B cell (primary cell): ENCODE results near the gene PSAP. TPM values are rescaled to one million over a fixed set of nuclear protein-coding genes. Genes with fewer than 3 reads are reported as not detected.

Source experiments
- ATAC-seq: fragments of 200-7000 bp; cut with Tn5 transposase; one replicate; pipeline ENCODE4 v1.10.0; 2021; ENCODE audit warnings: low read depth, mild to moderate bottlenecking, moderate number of reproducible peaks, moderate library complexity
- CTCF ChIA-PET: fragments of 350-600 bp; sonication (Branson Sonifier 250); formaldehyde crosslinking; loops from one replicate; lab custom pipeline; 2021; ENCODE audit warnings: antibody characterized with exemption, inconsistent platforms; lab: Charles Lee
- POLR2A ChIA-PET: fragments of 350-600 bp; sonication (Branson Sonifier 250); formaldehyde crosslinking; loops from one replicate; lab custom pipeline; 2021; ENCODE audit warnings: antibody characterized with exemption; lab: Charles Lee
- DNase-seq: peaks from one replicate; pipeline ENCODE4 v3.0.0; 2013
- H2AFZ ChIP-seq: 2 replicates; pipeline ENCODE4 v1.6.1; 2012; ENCODE audit warnings: mild to moderate bottlenecking, low read depth, low read length; ENCODE audit not compliant: insufficient read depth, poor library complexity, severe bottlenecking
- H3K27ac ChIP-seq, 2 donors: 1 replicate in 1 of 2; 2 replicates in 1 of 2; pipeline ENCODE4 v1.5.1; 2012 to 2013; ENCODE audit warnings: low read length in 2 of 2, mild to moderate bottlenecking in 2 of 2, moderate library complexity in 1 of 2
- H3K27me3 ChIP-seq, 4 experiments: fragments of 200-600 bp in 1 of 4; sonication (generic) in 1 of 4; replicated peaks in 1 of 4; 1 replicate in 2 of 4; 2 replicates in 2 of 4; pipeline versions ENCODE4 v1.6.1 to v1.7.0; 2013 to 2016; ENCODE audit warnings: low read length in 3 of 4, mild to moderate bottlenecking in 2 of 4, mixed read lengths in 1 of 4, moderate library complexity in 1 of 4; ENCODE audit not compliant: insufficient read depth in 4 of 4, control insufficient read depth in 3 of 4; ENCODE audit errors: control extremely low read depth in 1 of 4
- H3K36me3 ChIP-seq, 2 experiments: replicated peaks in 1 of 2; 1 replicate in 1 of 2; 2 replicates in 1 of 2; pipeline versions ENCODE4 v1.6.1 to v1.7.1; 2013; ENCODE audit warnings: low read length in 1 of 2; ENCODE audit not compliant: insufficient read depth in 2 of 2, control insufficient read depth in 1 of 2; ENCODE audit errors: control extremely low read depth in 1 of 2, extremely low read depth in 1 of 2
- H3K4me1 ChIP-seq, 2 donors: fragments of 200-600 bp in 1 of 2; sonication (generic) in 1 of 2; 1 replicate in 1 of 2; 2 replicates in 1 of 2; pipeline versions ENCODE4 v1.5.1 to v1.6.1; 2013 to 2017; ENCODE audit warnings: low read length in 2 of 2; ENCODE audit not compliant: control insufficient read depth in 2 of 2, insufficient read depth in 2 of 2
- H3K4me2 ChIP-seq: replicated peaks from 2 replicates; pipeline ENCODE3; 2012; ENCODE audit warnings: mild to moderate bottlenecking, low read depth, low read length; ENCODE audit not compliant: poor library complexity, severe bottlenecking
- H3K4me3 ChIP-seq, 5 experiments: fragments of 200-600 bp in 1 of 5; sonication (generic) in 1 of 5; 1 replicate in 3 of 5; 2 replicates in 2 of 5; pipeline versions ENCODE4 v1.5.1 to v1.7.0; 2011 to 2016; ENCODE audit warnings: low read length in 4 of 5, mild to moderate bottlenecking in 4 of 5, low read depth in 2 of 5, control low read depth in 1 of 5, moderate library complexity in 1 of 5; ENCODE audit not compliant: insufficient read depth in 1 of 5; ENCODE audit errors: control extremely low read depth in 1 of 5, extremely low read depth in 1 of 5
- H3K79me2 ChIP-seq: fragments of 200-600 bp; sonication (generic); one replicate; pipeline ENCODE4 v1.6.0; 2016; ENCODE audit warnings: low read length; ENCODE audit not compliant: control insufficient read depth, insufficient read depth
- H3K9ac ChIP-seq: fragments of 200-600 bp; sonication (generic); 2 replicates; pipeline ENCODE4 v1.6.1; 2017; ENCODE audit warnings: mild to moderate bottlenecking, low read length, moderate library complexity
- H3K9me3 ChIP-seq, 3 donors: one replicate each; pipeline versions ENCODE4 v1.6.1 to v1.7.1; 2013; ENCODE audit warnings: low read length in 2 of 3; ENCODE audit not compliant: control insufficient read depth in 2 of 3, insufficient read depth in 1 of 3; ENCODE audit errors: control extremely low read depth in 1 of 3
- H4K20me1 ChIP-seq: 2 replicates; pipeline ENCODE4 v1.6.0; 2012; ENCODE audit warnings: mild to moderate bottlenecking, low read length; ENCODE audit not compliant: insufficient read depth, control insufficient read depth, poor library complexity, severe bottlenecking
- H3K27ac Mint-ChIP-seq: one replicate; pipeline ENCODE4 v1.8.0; 2021; ENCODE audit warnings: mixed read lengths
- H3K27me3 Mint-ChIP-seq: one replicate; pipeline ENCODE4 v1.8.0; 2021; ENCODE audit warnings: mixed read lengths
- H3K4me1 Mint-ChIP-seq: one replicate; pipeline ENCODE4 v1.8.0; 2021; ENCODE audit warnings: mixed read lengths
- H3K4me3 Mint-ChIP-seq: one replicate; pipeline ENCODE4 v1.8.0; 2021; ENCODE audit warnings: mixed read lengths
- H3K9me3 Mint-ChIP-seq: one replicate; pipeline ENCODE4 v1.8.0; 2022; ENCODE audit warnings: mixed read lengths; ENCODE audit not compliant: insufficient read depth
- CTCF ChIP-seq: fragments of 200-600 bp; IDR thresholded peaks from one replicate; pipeline ENCODE4 v1.8.0; 2022; ENCODE audit warnings: antibody characterized with exemption, mild to moderate bottlenecking
- EZH2 ChIP-seq: IDR thresholded peaks from 2 replicates; pipeline ENCODE4 v1.6.1; 2012; ENCODE audit warnings: borderline replicate concordance, low read depth, mild to moderate bottlenecking, moderate library complexity, low read length; ENCODE audit not compliant: insufficient read depth, poor library complexity, severe bottlenecking
- WGBS: methylation state at CpG from one replicate; pipeline ENCODE4 v1.1.5; 2013; ENCODE audit warnings: missing lambda C conversion rate; ENCODE audit not compliant: insufficient coverage; 5-methylcytosine and 5-hydroxymethylcytosine counted together
- intact Hi-C: fragments of 100-400 bp; cut with micrococcal nuclease; formaldehyde crosslinking; loops from one replicate; pipeline ENCODE4 v1.10.0; 2022
- polyA plus RNA-seq: library from polyadenylated mRNA; depleted of rRNA; stranded (reverse); fragments of >200 nt; gene quantifications from 2 replicates; pipeline ENCODE4 v1.2.3, GENCODE V29; 2012
- total RNA-seq, 2 donors: library from RNA; stranded (reverse); fragments of 120-200 nt in 1 of 2; gene quantifications; 1 replicate in 1 of 2; 2 replicates in 1 of 2; pipeline versions ENCODE4 v1.2.3 to v1.2.4, GENCODE V29; 2013 to 2022

Gene PSAP
- total and polyA plus RNA-seq, 2 donors (not counting 1 experiment from before 2014, with no cell fraction given) = 206 to 509 TPM

DNA sequence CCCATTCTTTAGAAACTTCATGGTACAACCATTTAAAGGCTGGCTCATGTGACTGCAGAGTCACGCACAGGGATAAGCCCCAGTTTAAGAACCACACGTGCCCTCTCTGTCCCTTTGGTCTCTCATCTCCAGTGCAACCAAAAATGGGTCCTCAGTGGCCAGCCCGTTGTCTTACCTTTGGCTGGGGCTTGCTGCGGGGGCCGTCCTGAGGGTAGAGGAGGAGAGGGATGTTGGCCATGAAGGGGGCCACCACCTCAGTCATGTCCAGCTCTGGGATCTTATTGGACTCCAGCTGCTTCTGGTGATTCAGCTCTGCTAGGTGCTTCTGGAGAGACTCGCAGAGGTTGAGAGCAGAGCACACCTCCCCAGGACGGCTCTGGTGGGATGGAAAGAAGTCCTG, 22.3 kb downstream of the PSAP start:
- H3K79me2 ChIP-seq = peaks cover 32% of the 10 kb centered on the region
- H3K4me3 Mint-ChIP-seq = no peak overlapping the region
- peaks cover 27% of the 10 kb centered on the region for H3K4me1 Mint-ChIP-seq
- intact Hi-C loops = no loop called here
- no peaks in the 10 kb centered on the region for H3K27me3 ChIP-seq
- 100% methylated on average over 4 of the region's 7 CpGs for WGBS
- H3K9me3 ChIP-seq = no peaks in the 10 kb centered on the region
- no peak overlapping the region for H3K27ac ChIP-seq
- no peak overlapping the region for H3K27ac Mint-ChIP-seq
- peaks cover 16 to 20% of the 10 kb centered on the region in 2 donors for H3K4me1 ChIP-seq
- peak overlapping the region in 1 of 5 experiments; percentile 26 for H3K4me3 ChIP-seq
- H4K20me1 ChIP-seq = peaks cover 36% of the 10 kb centered on the region
- ChIA-PET CTCF (interaction anchor here (0.5 to 1.7 kb wide), 2 partner anchors 67 to 361 kb away, joined by 3 to 7 read pairs; no protein-coding TSS in a partner anchor), POLR2A (no interaction called here)
- no peak overlapping the region for H3K4me2 ChIP-seq
- ATAC-seq (no peak), DNase-seq (no peak)
- H3K9me3 Mint-ChIP-seq = no peaks in the 10 kb centered on the region
- H2AFZ ChIP-seq = no peak overlapping the region
- TF ChIP-seq EZH2 (no peak), CTCF (no peak)
- H3K9ac ChIP-seq = no peak overlapping the region
- no peaks in the 10 kb centered on the region for H3K27me3 Mint-ChIP-seq
- H3K36me3 ChIP-seq = peaks cover 7 to 85% of the 10 kb centered on the region in 2 experiments

GRCh38 chr10:71827852-71828251, 23.2 kb downstream of the PSAP start:
- DNase-seq = no peak
- no peaks in the 10 kb centered on the region for H3K27me3 ChIP-seq
- intact Hi-C loops = no loop called here
- H2AFZ ChIP-seq = no peak overlapping the region
- CTCF ChIA-PET = interaction anchor here (1.7 kb wide), 1 partner anchor 68 kb away, joined by 7 read pairs; no protein-coding TSS in a partner anchor
- H3K4me1 ChIP-seq = peaks cover 8 to 12% of the 10 kb centered on the region in 2 donors
- peaks cover 9 to 88% of the 10 kb centered on the region in 2 experiments for H3K36me3 ChIP-seq
- ATAC-seq = no peak
- no peak overlapping the region for H3K9ac ChIP-seq
- H3K27ac ChIP-seq = no peak overlapping the region
- no peaks in the 10 kb centered on the region for H3K9me3 ChIP-seq
- POLR2A ChIA-PET = no interaction called here
- peak overlapping the region; percentile 67 for H3K27ac Mint-ChIP-seq
- H4K20me1 ChIP-seq = peaks cover 33% of the 10 kb centered on the region
- H3K4me3 ChIP-seq = peak overlapping the region in 1 of 5 experiments; percentile 26
- H3K4me2 ChIP-seq = no peak overlapping the region
- H3K79me2 ChIP-seq = peaks cover 23% of the 10 kb centered on the region
- H3K4me3 Mint-ChIP-seq = no peak overlapping the region
- H3K4me1 Mint-ChIP-seq = peaks cover 19% of the 10 kb centered on the region
- TF ChIP-seq CTCF (no peak), EZH2 (no peak)
- H3K9me3 Mint-ChIP-seq = no peaks in the 10 kb centered on the region
- H3K27me3 Mint-ChIP-seq = no peaks in the 10 kb centered on the region
- WGBS = 98% methylated on average over 5 of the region's 6 CpGs
